Measurements from ENCODE around the gene FADS3. TPM values are rescaled to one million over a fixed set of nuclear protein-coding genes. Genes with fewer than 3 reads are reported as not detected.

Gene FADS3
- total and polyA plus RNA-seq, 2 donors (not counting 1 experiment from before 2014, with no cell fraction given), result 225 to 256 TPM

- H3K4me1 ChIP-seq (ENCODE audit: control insufficient read depth in 2 of 2, insufficient read depth in 2 of 2, low read length in 2 of 2), result no peaks in the 10 kb centered on the region
- no peak overlapping the region for H2AFZ ChIP-seq (ENCODE audit: insufficient read depth, low read depth, low read length, poor library complexity, severe bottlenecking)
- H3K36me3 ChIP-seq (replicated peaks in 1 of 2; ENCODE audit: control extremely low read depth in 1 of 2, control insufficient read depth in 1 of 2, extremely low read depth in 1 of 2, insufficient read depth in 2 of 2, low read length in 1 of 2), result no peaks in the 10 kb centered on the region
- no peak for DNase-seq
- H3K9me3 ChIP-seq (ENCODE audit: control extremely low read depth in 1 of 3, control insufficient read depth in 2 of 3, insufficient read depth in 1 of 3, low read length in 2 of 3), result no peaks in the 10 kb centered on the region
- no peak for ATAC-seq (ENCODE audit: low read depth)
- no peak overlapping the region for H3K4me2 ChIP-seq (replicated peaks; ENCODE audit: low read depth, low read length, poor library complexity, severe bottlenecking)
- no peaks in the 10 kb centered on the region for H3K27me3 ChIP-seq (replicated peaks in 1 of 4; ENCODE audit: control extremely low read depth in 1 of 4, control insufficient read depth in 3 of 4, insufficient read depth in 4 of 4, low read length in 3 of 4)
- CTCF ChIA-PET, result interaction anchor here (0.6 to 1.6 kb wide), 4 partner anchors 34 to 243 kb away, joined by 3 to 5 read pairs (median 4); no protein-coding TSS in a partner anchor
- H3K4me1 Mint-ChIP-seq, result no peaks in the 10 kb centered on the region
- intact Hi-C loops (cut with micrococcal nuclease), result no loop called here
- POLR2A ChIA-PET, result no interaction called here
- H3K9me3 Mint-ChIP-seq (ENCODE audit: insufficient read depth), result no peaks in the 10 kb centered on the region
- WGBS (ENCODE audit: insufficient coverage), result 96% methylated on average over 16 of the region's 20 CpGs
- H3K27ac Mint-ChIP-seq, result no peak overlapping the region
- H3K27ac ChIP-seq (ENCODE audit: low read length in 2 of 2), result no peak overlapping the region
- no peaks in the 10 kb centered on the region for H3K79me2 ChIP-seq (ENCODE audit: control insufficient read depth, insufficient read depth, low read length)
- no peaks in the 10 kb centered on the region for H3K27me3 Mint-ChIP-seq
- H3K4me3 ChIP-seq (ENCODE audit: control extremely low read depth in 1 of 5, extremely low read depth in 1 of 5, insufficient read depth in 1 of 5, low read depth in 2 of 5, low read length in 4 of 5), result no peak overlapping the region
- H3K9ac ChIP-seq (ENCODE audit: low read length), result no peak overlapping the region
- no peak overlapping the region for H3K4me3 Mint-ChIP-seq
- no peaks in the 10 kb centered on the region for H4K20me1 ChIP-seq (ENCODE audit: control insufficient read depth, insufficient read depth, low read length, poor library complexity, severe bottlenecking)
- TF ChIP-seq EZH2 (IDR thresholded peaks at IDR 0.05; ENCODE audit: borderline replicate concordance, insufficient read depth, low read depth, low read length, poor library complexity, severe bottlenecking) (no peak), CTCF (IDR thresholded peaks at IDR 0.05) (no peak)
Measured at GRCh38 chr11:61864814-61865775, 26.2 kb downstream of the FADS3 start.

- CTCF ChIA-PET, result interaction anchor here (1.0 to 1.5 kb wide), 3 partner anchors 36 to 218 kb away, joined by 3 to 4 read pairs (median 3); no protein-coding TSS in a partner anchor
- Mint-ChIP-seq H3K4me1 (no peaks in the 10 kb centered on the region), H3K4me3 (no peak overlapping the region), H3K27ac (no peak overlapping the region), H3K9me3 (ENCODE audit: insufficient read depth) (no peaks in the 10 kb centered on the region), H3K27me3 (no peaks in the 10 kb centered on the region)
- TF ChIP-seq EZH2 (IDR thresholded peaks at IDR 0.05; ENCODE audit: borderline replicate concordance, insufficient read depth, low read depth, low read length, poor library complexity, severe bottlenecking) (no peak), CTCF (IDR thresholded peaks at IDR 0.05) (no peak)
- Histone ChIP-seq H3K9ac (ENCODE audit: low read length) (no peak overlapping the region), H3K4me1 (ENCODE audit: control insufficient read depth in 2 of 2, insufficient read depth in 2 of 2, low read length in 2 of 2) (no peaks in the 10 kb centered on the region), H3K27me3 (replicated peaks in 1 of 4; ENCODE audit: control extremely low read depth in 1 of 4, control insufficient read depth in 3 of 4, insufficient read depth in 4 of 4, low read length in 3 of 4) (no peaks in the 10 kb centered on the region), H3K9me3 (ENCODE audit: control extremely low read depth in 1 of 3, control insufficient read depth in 2 of 3, insufficient read depth in 1 of 3, low read length in 2 of 3) (no peaks in the 10 kb centered on the region), H4K20me1 (ENCODE audit: control insufficient read depth, insufficient read depth, low read length, poor library complexity, severe bottlenecking) (no peaks in the 10 kb centered on the region), H3K4me2 (replicated peaks; ENCODE audit: low read depth, low read length, poor library complexity, severe bottlenecking) (no peak overlapping the region), H3K4me3 (ENCODE audit: control extremely low read depth in 1 of 5, extremely low read depth in 1 of 5, insufficient read depth in 1 of 5, low read depth in 2 of 5, low read length in 4 of 5) (no peak overlapping the region), H3K79me2 (ENCODE audit: control insufficient read depth, insufficient read depth, low read length) (no peaks in the 10 kb centered on the region), H3K36me3 (replicated peaks in 1 of 2; ENCODE audit: control extremely low read depth in 1 of 2, control insufficient read depth in 1 of 2, extremely low read depth in 1 of 2, insufficient read depth in 2 of 2, low read length in 1 of 2) (no peaks in the 10 kb centered on the region), H3K27ac (ENCODE audit: low read length in 2 of 2) (no peak overlapping the region), H2AFZ (ENCODE audit: insufficient read depth, low read depth, low read length, poor library complexity, severe bottlenecking) (no peak overlapping the region)
- 96% methylated on average over 9 of the region's 13 CpGs for WGBS (ENCODE audit: insufficient coverage)
- POLR2A ChIA-PET, result interaction anchor here (0.6 kb wide), 1 partner anchor 145 kb away, joined by 5 read pairs; no protein-coding TSS in a partner anchor
- ATAC-seq (ENCODE audit: low read depth) (no peak), DNase-seq (no peak)
- intact Hi-C loops (cut with micrococcal nuclease), result no loop called here
Measured at GRCh38 chr11:61863548-61864081, 27.7 kb downstream of the FADS3 start.
